Duodenal mucosa (tissue), 2 donors: ENCODE results near the gene ERCC6L2.

Source experiments
- H3K27ac ChIP-seq: one replicate; pipeline ENCODE4 v1.7.0; 2013; ENCODE audit warnings: low read depth, low read length
- H3K27me3 ChIP-seq, 2 donors: one replicate each; pipeline ENCODE4 v1.7.0; 2013; ENCODE audit warnings: low read length in 2 of 2, control low read depth in 1 of 2; ENCODE audit not compliant: insufficient read depth in 2 of 2, control insufficient read depth in 1 of 2
- H3K36me3 ChIP-seq, 2 donors: one replicate each; pipeline ENCODE4 v1.7.0; 2013; ENCODE audit warnings: low read length in 2 of 2, control low read depth in 1 of 2; ENCODE audit not compliant: insufficient read depth in 2 of 2, control insufficient read depth in 1 of 2
- H3K4me1 ChIP-seq, 2 donors: one replicate each; pipeline ENCODE4 v1.7.0; 2013; ENCODE audit warnings: low read length in 2 of 2, control low read depth in 1 of 2; ENCODE audit not compliant: insufficient read depth in 2 of 2, control insufficient read depth in 1 of 2
- H3K4me3 ChIP-seq, 2 donors: one replicate each; pipeline ENCODE4 v1.7.0; 2013; ENCODE audit warnings: low read length in 2 of 2, low read depth in 1 of 2
- H3K9ac ChIP-seq, 2 donors: one replicate each; pipeline ENCODE4 v1.7.0; 2013; ENCODE audit warnings: low read length in 2 of 2, low read depth in 1 of 2
- H3K9me3 ChIP-seq, 2 donors: one replicate each; pipeline ENCODE4 v1.7.0; 2013; ENCODE audit warnings: low read length in 2 of 2, control low read depth in 1 of 2; ENCODE audit not compliant: control insufficient read depth in 1 of 2

The ERCC6L2 gene

GRCh38 chr9:95991326-95991725, 115.8 kb downstream of the ERCC6L2 start:
- Histone ChIP-seq H3K9ac (no peak overlapping the region), H3K4me3 (no peak overlapping the region), H3K27ac (no peak overlapping the region), H3K27me3 (no peaks in the 10 kb centered on the region), H3K9me3 (no peaks in the 10 kb centered on the region), H3K4me1 (peaks cover 5 to 7% of the 10 kb centered on the region in 2 donors), H3K36me3 (peaks cover 0 to 9% of the 10 kb centered on the region in 2 donors)

DNA sequence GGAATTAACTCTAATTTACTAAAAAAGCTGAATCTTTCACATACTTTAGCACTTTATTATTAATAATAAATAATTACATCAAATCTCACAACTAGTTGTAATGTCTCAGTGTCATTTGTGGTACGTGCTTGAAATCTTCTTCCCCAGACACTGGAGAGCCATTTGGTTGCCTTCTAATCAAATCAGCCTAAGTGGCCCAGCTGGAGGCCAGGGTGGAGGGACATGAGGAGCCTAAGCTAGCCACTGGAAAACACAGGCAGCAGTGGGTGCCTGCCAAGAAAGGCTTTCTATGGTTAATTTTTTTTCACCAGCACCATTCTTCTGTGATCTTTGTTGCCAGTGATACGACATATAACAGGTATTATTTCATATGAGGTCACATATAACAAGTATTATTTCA, 117.0 kb downstream of the ERCC6L2 start:
- Histone ChIP-seq H3K36me3 (peaks cover 0 to 9% of the 10 kb centered on the region in 2 donors), H3K27ac (no peak overlapping the region), H3K9me3 (no peaks in the 10 kb centered on the region), H3K4me1 (peaks cover 5 to 7% of the 10 kb centered on the region in 2 donors), H3K27me3 (no peaks in the 10 kb centered on the region), H3K9ac (no peak overlapping the region), H3K4me3 (no peak overlapping the region)

DNA sequence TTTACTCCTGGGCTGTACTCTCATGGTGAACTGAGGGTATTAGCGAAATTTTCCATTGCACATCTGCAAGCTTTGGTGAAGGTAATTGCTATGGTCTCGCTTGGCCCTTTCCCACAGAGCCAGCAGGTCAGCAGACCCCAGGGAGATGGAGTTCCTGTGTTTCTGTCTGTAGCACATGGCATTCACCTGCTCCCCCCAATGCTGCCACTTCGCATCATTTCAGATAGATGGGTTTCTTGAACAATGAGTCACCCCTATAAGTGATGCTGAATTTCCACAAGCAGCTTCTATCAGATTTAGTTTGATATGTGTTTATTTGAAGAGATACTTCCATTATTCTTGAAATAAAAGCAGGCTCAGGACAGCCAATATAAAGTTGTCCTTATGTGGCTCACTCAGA, 117.8 kb downstream of the ERCC6L2 start:
- H3K27me3 ChIP-seq, result no peaks in the 10 kb centered on the region
- H3K9me3 ChIP-seq, result no peaks in the 10 kb centered on the region
- no peak overlapping the region for H3K9ac ChIP-seq
- H3K36me3 ChIP-seq, result peaks cover 0 to 9% of the 10 kb centered on the region in 2 donors
- H3K4me1 ChIP-seq, result peaks cover 5 to 7% of the 10 kb centered on the region in 2 donors
- no peak overlapping the region for H3K27ac ChIP-seq
- H3K4me3 ChIP-seq, result no peak overlapping the region

- H3K4me3 ChIP-seq, result no peak overlapping the region
- no peak overlapping the region for H3K9ac ChIP-seq
- H3K36me3 ChIP-seq, result peaks cover 1 to 3% of the 10 kb centered on the region in 2 donors
- H3K9me3 ChIP-seq, result no peaks in the 10 kb centered on the region
- H3K4me1 ChIP-seq, result peaks cover 5 to 7% of the 10 kb centered on the region in 2 donors
- H3K27ac ChIP-seq, result no peak overlapping the region
- no peaks in the 10 kb centered on the region for H3K27me3 ChIP-seq
Measured at GRCh38 chr9:95999390-95999789, 123.9 kb downstream of the ERCC6L2 start.

DNA sequence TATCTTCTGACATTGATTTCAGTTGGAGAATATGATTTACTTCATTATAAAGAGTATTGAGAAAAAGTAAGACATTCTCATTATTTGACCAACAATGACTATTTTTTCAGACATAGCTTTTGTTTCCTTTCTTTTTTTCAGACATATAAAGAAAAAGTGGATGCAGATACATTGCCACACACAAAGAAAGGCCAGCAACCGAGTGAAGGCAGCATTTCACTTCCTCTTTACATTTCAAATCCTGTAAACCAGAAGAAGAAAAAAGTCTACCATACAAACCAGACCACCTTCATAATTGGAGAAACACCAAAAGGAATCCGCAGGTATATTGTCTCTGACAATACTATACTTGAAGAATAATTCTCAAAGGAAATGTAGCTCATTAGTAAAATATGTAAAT, 128.9 kb downstream of the ERCC6L2 start:
- Histone ChIP-seq H3K4me3 (no peak overlapping the region), H3K9me3 (no peaks in the 10 kb centered on the region), H3K27me3 (no peaks in the 10 kb centered on the region), H3K36me3 (peaks cover 8 to 37% of the 10 kb centered on the region in 2 donors), H3K27ac (no peak overlapping the region), H3K9ac (no peak overlapping the region), H3K4me1 (no peaks in the 10 kb centered on the region)

GRCh38 chr9:96006296-96006879, 130.9 kb downstream of the ERCC6L2 start:
- H3K4me1 ChIP-seq, result no peaks in the 10 kb centered on the region
- peaks cover 12 to 46% of the 10 kb centered on the region in 2 donors for H3K36me3 ChIP-seq

GRCh38 chr9:96006961-96007360, 131.5 kb downstream of the ERCC6L2 start:
- H3K9ac ChIP-seq, result no peak overlapping the region
- no peaks in the 10 kb centered on the region for H3K9me3 ChIP-seq
- H3K27ac ChIP-seq, result no peak overlapping the region
- H3K4me1 ChIP-seq, result no peaks in the 10 kb centered on the region
- no peak overlapping the region for H3K4me3 ChIP-seq
- H3K36me3 ChIP-seq, result peaks cover 15 to 48% of the 10 kb centered on the region in 2 donors
- no peaks in the 10 kb centered on the region for H3K27me3 ChIP-seq

More at GRCh38 chr9:96006296-96006879, 130.9 kb downstream of the ERCC6L2 start:
- Histone ChIP-seq H3K27me3 (no peaks in the 10 kb centered on the region), H3K9ac (no peak overlapping the region), H3K27ac (no peak overlapping the region), H3K4me3 (no peak overlapping the region), H3K9me3 (no peaks in the 10 kb centered on the region)

DNA sequence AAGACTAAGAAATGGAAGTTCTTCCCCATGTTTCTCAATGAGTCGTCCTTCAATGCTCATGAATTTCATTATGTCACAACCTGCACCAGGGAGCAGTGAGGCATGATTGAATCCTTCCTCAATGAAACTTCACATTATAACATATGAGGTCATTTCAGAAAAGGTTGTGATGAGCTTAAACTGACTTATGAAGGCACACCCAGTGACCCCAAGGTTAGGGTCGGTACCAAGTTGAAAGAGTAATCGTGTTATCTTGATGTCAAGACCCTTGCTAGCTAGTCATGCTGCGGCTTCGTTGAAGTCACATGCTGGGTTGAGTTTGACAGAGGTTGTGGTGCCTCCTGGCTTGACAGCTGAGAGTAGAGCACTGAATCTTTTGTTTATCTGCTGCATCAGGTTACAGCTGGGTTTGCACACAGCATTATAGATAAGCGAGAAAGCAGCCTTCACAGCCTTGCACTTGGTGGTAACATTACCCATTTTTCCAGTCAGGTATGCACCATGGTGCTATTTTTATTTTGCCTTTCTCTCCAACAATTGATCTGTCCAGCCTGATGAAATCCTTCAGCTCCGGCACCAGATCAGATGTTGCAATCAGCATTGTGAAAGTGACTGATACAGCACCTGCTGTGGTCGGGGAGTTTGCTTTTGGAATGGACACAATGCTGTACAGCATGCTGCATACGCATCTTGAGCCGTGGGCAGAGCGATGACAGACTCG, 133.2 kb downstream of the ERCC6L2 start:
- Histone ChIP-seq H3K9me3 (no peaks in the 10 kb centered on the region), H3K27ac (no peak overlapping the region), H3K4me3 (no peak overlapping the region), H3K36me3 (peaks cover 16 to 44% of the 10 kb centered on the region in 2 donors), H3K4me1 (no peaks in the 10 kb centered on the region), H3K27me3 (no peaks in the 10 kb centered on the region), H3K9ac (no peak overlapping the region)

- Histone ChIP-seq H3K4me1 (no peaks in the 10 kb centered on the region), H3K9ac (no peak overlapping the region), H3K9me3 (no peaks in the 10 kb centered on the region), H3K27ac (no peak overlapping the region), H3K4me3 (no peak overlapping the region), H3K27me3 (no peaks in the 10 kb centered on the region), H3K36me3 (peaks cover 16 to 48% of the 10 kb centered on the region in 2 donors)
Measured at GRCh38 chr9:96009223-96009602, 133.7 kb downstream of the ERCC6L2 start.

DNA sequence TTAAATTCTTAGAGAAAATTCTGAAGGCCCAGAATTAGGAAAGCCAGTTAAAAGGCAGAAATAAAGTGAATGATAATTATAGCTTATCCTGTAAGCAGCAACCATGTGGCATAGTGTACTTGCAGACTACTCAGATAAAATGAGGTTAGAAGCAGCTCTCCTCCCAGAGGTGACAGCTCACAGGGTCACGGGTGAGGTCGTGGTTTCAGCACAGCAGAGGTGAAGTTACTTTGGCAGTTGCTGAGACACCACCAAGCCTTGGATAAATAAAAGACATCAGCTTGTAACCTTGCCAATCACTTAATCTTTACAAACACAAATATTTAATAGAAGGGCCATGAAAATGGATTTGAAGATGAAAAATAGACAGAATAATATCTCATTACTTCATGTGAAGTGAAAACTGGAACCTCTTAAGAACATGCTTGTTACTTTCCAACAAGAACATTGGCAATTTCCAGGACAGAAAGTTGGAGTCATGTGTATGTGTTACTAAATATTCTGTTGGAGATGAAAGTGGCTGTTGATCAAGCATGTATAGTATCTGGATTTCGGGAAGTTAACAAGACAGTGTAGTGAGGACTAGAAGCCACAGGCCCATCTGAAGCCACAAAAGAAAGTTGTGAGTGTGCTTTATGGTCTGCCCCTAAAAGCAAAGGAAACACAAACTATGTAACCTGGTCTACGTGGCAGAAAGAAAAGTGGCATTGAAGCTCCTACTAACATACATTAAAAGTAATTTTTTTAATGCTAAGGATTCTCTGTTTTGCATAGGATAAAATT, 134.4 kb downstream of the ERCC6L2 start:
- H3K4me1 ChIP-seq, result no peaks in the 10 kb centered on the region
- H3K27me3 ChIP-seq, result no peaks in the 10 kb centered on the region
- no peaks in the 10 kb centered on the region for H3K9me3 ChIP-seq
- peaks cover 14 to 48% of the 10 kb centered on the region in 2 donors for H3K36me3 ChIP-seq
- H3K9ac ChIP-seq, result no peak overlapping the region
- H3K27ac ChIP-seq, result no peak overlapping the region
- no peak overlapping the region for H3K4me3 ChIP-seq
